Dendritic cell treated with granulocyte-macrophage colony-stimulating factor and Interleukin-4, amounts not matched to agents 40 ng/mL and 50 ng/mL, for 4 days (primary cell): ENCODE data around the gene ZNF581.

Experiments
- H3K27ac Mint-ChIP-seq: one replicate; pipeline ENCODE4 v1.8.0; 2022; ENCODE audit warnings: mild to moderate bottlenecking, mixed read lengths
- H3K27me3 Mint-ChIP-seq: one replicate; pipeline ENCODE4 v1.8.0; 2022; ENCODE audit warnings: mild to moderate bottlenecking, mixed read lengths
- H3K36me3 Mint-ChIP-seq: one replicate; pipeline ENCODE4 v1.8.0; 2022; ENCODE audit warnings: low read depth, mixed read lengths
- H3K4me1 Mint-ChIP-seq: one replicate; pipeline ENCODE4 v1.8.0; 2022; ENCODE audit warnings: low read depth, mixed read lengths
- H3K4me3 Mint-ChIP-seq: one replicate; pipeline ENCODE4 v1.8.0; 2022; ENCODE audit warnings: mild to moderate bottlenecking, moderate library complexity, mixed read lengths
- H3K9me3 Mint-ChIP-seq: one replicate; pipeline ENCODE4 v1.8.0; 2022; ENCODE audit warnings: mixed read lengths
- intact Hi-C: fragments of 100-400 bp; cut with micrococcal nuclease; formaldehyde crosslinking; loops from one replicate; pipeline ENCODE4 v1.15.0; 2022

ZNF581 gene

GRCh38 chr19:55603581-55604292 lies 39.7 kb upstream of the ZNF581 start:
- Mint-ChIP-seq H3K27me3 (no peaks in the 10 kb centered on the region), H3K4me1 (peaks cover 70% of the 10 kb centered on the region), H3K27ac (peak overlapping the region; percentile 91), H3K4me3 (peak overlapping the region; percentile 78), H3K36me3 (peaks cover 66% of the 10 kb centered on the region), H3K9me3 (no peaks in the 10 kb centered on the region)
- intact Hi-C loops, result no loop called here

GRCh38 chr19:55605207-55605636 lies 38.2 kb upstream of the ZNF581 start:
- Mint-ChIP-seq H3K9me3 (no peaks in the 10 kb centered on the region), H3K27me3 (no peaks in the 10 kb centered on the region), H3K27ac (peak overlapping the region; percentile 91), H3K4me3 (peak overlapping the region; percentile 78), H3K4me1 (peaks cover 80% of the 10 kb centered on the region), H3K36me3 (peaks cover 72% of the 10 kb centered on the region)
- intact Hi-C loops, result no loop called here

- Mint-ChIP-seq H3K27ac (peak within 1 kb of the TSS; percentile 91), H3K4me1 (peaks cover 86% of the 10 kb centered on the region), H3K27me3 (no peaks in the 10 kb centered on the region), H3K4me3 (peak within 1 kb of the TSS; percentile 94), H3K36me3 (peaks cover 78% of the 10 kb centered on the region), H3K9me3 (no peaks in the 10 kb centered on the region)
- intact Hi-C loops, result no loop called here
Observed at GRCh38 chr19:55605637-55606470, 37.6 kb upstream of the ZNF581 start, which contains the start of gene ZNF865. TSS of gene ZNF865 (plus strand) at chr19:55605647. CDS start at chr19:55613619, 7,972 bp downstream.

GRCh38 chr19:55606471-55606787 lies 37.0 kb upstream of the ZNF581 start:
- peaks cover 84% of the 10 kb centered on the region for H3K36me3 Mint-ChIP-seq

GRCh38 chr19:55606817-55607216 lies 36.6 kb upstream of the ZNF581 start:
- H3K9me3 Mint-ChIP-seq, result no peaks in the 10 kb centered on the region
- peaks cover 86% of the 10 kb centered on the region for H3K4me1 Mint-ChIP-seq
- H3K27me3 Mint-ChIP-seq, result no peaks in the 10 kb centered on the region
- peaks cover 81% of the 10 kb centered on the region for H3K36me3 Mint-ChIP-seq
- intact Hi-C loops, result no loop called here
- peak overlapping the region; percentile 94 for H3K4me3 Mint-ChIP-seq
- H3K27ac Mint-ChIP-seq, result peak overlapping the region; percentile 91

More at GRCh38 chr19:55606471-55606787, 37.0 kb upstream of the ZNF581 start:
- peak overlapping the region; percentile 94 for H3K4me3 Mint-ChIP-seq
- H3K4me1 Mint-ChIP-seq, result peaks cover 86% of the 10 kb centered on the region
- H3K27ac Mint-ChIP-seq, result peak overlapping the region; percentile 91
- no peaks in the 10 kb centered on the region for H3K9me3 Mint-ChIP-seq
- H3K27me3 Mint-ChIP-seq, result no peaks in the 10 kb centered on the region
- intact Hi-C loops, result no loop called here

- H3K4me3 Mint-ChIP-seq, result no peak overlapping the region
- peaks cover 78% of the 10 kb centered on the region for H3K4me1 Mint-ChIP-seq
- no peaks in the 10 kb centered on the region for H3K9me3 Mint-ChIP-seq
- no peak overlapping the region for H3K27ac Mint-ChIP-seq
- H3K27me3 Mint-ChIP-seq, result no peaks in the 10 kb centered on the region
- peaks cover 77% of the 10 kb centered on the region for H3K36me3 Mint-ChIP-seq
- intact Hi-C loops, result no loop called here
Observed at GRCh38 chr19:55609326-55609725, 34.1 kb upstream of the ZNF581 start.

- peak overlapping the region; percentile 71 for H3K27ac Mint-ChIP-seq
- H3K9me3 Mint-ChIP-seq, result no peaks in the 10 kb centered on the region
- peak overlapping the region; percentile 50 for H3K4me3 Mint-ChIP-seq
- peaks cover 65% of the 10 kb centered on the region for H3K4me1 Mint-ChIP-seq
- H3K27me3 Mint-ChIP-seq, result no peaks in the 10 kb centered on the region
- peaks cover 90% of the 10 kb centered on the region for H3K36me3 Mint-ChIP-seq
- intact Hi-C loops, result no loop called here
Observed at GRCh38 chr19:55611300-55611982, 32.0 kb upstream of the ZNF581 start.

- intact Hi-C loops, result no loop called here
- Mint-ChIP-seq H3K4me3 (peak overlapping the region; percentile 50), H3K9me3 (no peaks in the 10 kb centered on the region), H3K27me3 (no peaks in the 10 kb centered on the region), H3K36me3 (peaks cover 90% of the 10 kb centered on the region), H3K4me1 (peaks cover 65% of the 10 kb centered on the region), H3K27ac (peak overlapping the region; percentile 71)
Observed at GRCh38 chr19:55611983-55612645, 31.3 kb upstream of the ZNF581 start.

- intact Hi-C loops, result no loop called here
- no peaks in the 10 kb centered on the region for H3K27me3 Mint-ChIP-seq
- peak overlapping the region; percentile 71 for H3K27ac Mint-ChIP-seq
- H3K36me3 Mint-ChIP-seq, result peaks cover 86% of the 10 kb centered on the region
- no peaks in the 10 kb centered on the region for H3K9me3 Mint-ChIP-seq
- no peak overlapping the region for H3K4me3 Mint-ChIP-seq
- peaks cover 61% of the 10 kb centered on the region for H3K4me1 Mint-ChIP-seq
Observed at GRCh38 chr19:55613396-55613795, 30.1 kb upstream of the ZNF581 start.

GRCh38 chr19:55613930-55614710 lies 29.3 kb upstream of the ZNF581 start:
- H3K27ac Mint-ChIP-seq, result no peak overlapping the region
- H3K27me3 Mint-ChIP-seq, result no peaks in the 10 kb centered on the region
- intact Hi-C loops, result no loop called here
- no peaks in the 10 kb centered on the region for H3K9me3 Mint-ChIP-seq
- H3K4me3 Mint-ChIP-seq, result no peak overlapping the region
- peaks cover 79% of the 10 kb centered on the region for H3K36me3 Mint-ChIP-seq
- H3K4me1 Mint-ChIP-seq, result peaks cover 63% of the 10 kb centered on the region

GRCh38 chr19:55614711-55615542 lies 28.5 kb upstream of the ZNF581 start:
- Mint-ChIP-seq H3K36me3 (peaks cover 76% of the 10 kb centered on the region), H3K27me3 (no peaks in the 10 kb centered on the region)
- intact Hi-C loops, result no loop called here

GRCh38 chr19:55615543-55616394 lies 27.7 kb upstream of the ZNF581 start:
- Mint-ChIP-seq H3K4me3 (no peak overlapping the region), H3K27ac (no peak overlapping the region), H3K36me3 (peaks cover 76% of the 10 kb centered on the region), H3K9me3 (no peaks in the 10 kb centered on the region), H3K4me1 (peaks cover 63% of the 10 kb centered on the region), H3K27me3 (no peaks in the 10 kb centered on the region)
- intact Hi-C loops, result no loop called here

More at GRCh38 chr19:55614711-55615542, 28.5 kb upstream of the ZNF581 start:
- no peak overlapping the region for H3K27ac Mint-ChIP-seq
- peaks cover 63% of the 10 kb centered on the region for H3K4me1 Mint-ChIP-seq
- no peaks in the 10 kb centered on the region for H3K9me3 Mint-ChIP-seq
- H3K4me3 Mint-ChIP-seq, result no peak overlapping the region
